HL-60/S4 (cell line): ENCODE data around the gene NAALADL2.
"Not testable (repeated sequence)": the region's sequence is repeated elsewhere in the genome, so short reads cannot be mapped to it uniquely, and the experiment has no call there.

Source experiments
- in situ Hi-C: fragments of 300-500 bp; cut with MboI; formaldehyde crosslinking; loops from 2 replicates; pipeline ENCODE4 v1.14.3; 2022; ENCODE audit warnings: low sequenced_read_pairs

NAALADL2 gene

GRCh38 chr3:175247629-175248028 lies 388.5 kb downstream of the NAALADL2 start:
- in situ Hi-C loops: no loop called here

DNA sequence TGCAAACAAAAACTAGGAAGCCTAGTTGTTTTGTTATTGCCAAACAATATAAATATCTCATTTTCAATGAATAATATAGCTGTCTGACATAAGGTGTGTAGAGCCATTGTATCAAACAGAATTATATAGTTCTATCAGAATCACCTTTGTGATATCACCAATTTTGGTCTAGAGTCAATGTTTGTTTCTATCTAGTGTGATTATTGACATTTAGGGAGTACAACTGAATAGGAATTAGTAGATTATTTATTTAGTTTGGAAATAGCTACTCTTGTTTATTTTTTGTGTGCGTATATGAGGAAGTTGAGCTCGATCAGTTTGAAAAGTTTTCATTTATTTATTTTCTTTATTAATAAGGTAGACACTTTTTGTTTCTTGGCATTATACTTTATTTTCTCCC lies 389.7 kb downstream of the NAALADL2 start:
- in situ Hi-C loops: no loop called here

- in situ Hi-C loops: no loop called here
These were observed 396.6 kb downstream of the NAALADL2 start for GRCh38 chr3:175255698-175256097.

GRCh38 chr3:175257123-175257522 lies 398.0 kb downstream of the NAALADL2 start:
- in situ Hi-C loops: no loop called here

DNA sequence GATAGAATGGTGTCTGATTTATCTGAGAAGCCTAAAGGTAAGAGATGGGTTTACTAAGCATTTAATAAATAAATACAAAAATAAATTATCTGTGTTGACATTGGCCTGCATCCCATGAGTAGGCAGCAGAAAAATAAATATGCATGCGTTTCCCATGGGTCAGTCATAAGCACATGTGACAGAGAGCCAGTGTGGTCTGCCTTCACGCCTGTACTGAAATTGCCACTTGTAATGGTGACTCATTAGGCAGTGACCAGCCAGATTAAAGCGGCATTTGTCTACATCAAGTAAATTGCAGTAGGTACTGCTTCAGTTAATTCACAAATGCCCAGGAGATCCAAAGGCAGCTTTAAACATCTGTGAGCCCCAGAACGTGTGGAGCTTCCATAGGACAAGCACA lies 399.6 kb downstream of the NAALADL2 start:
- in situ Hi-C loops: no loop called here

- in situ Hi-C loops: no loop called here
These were observed 401.1 kb downstream of the NAALADL2 start for GRCh38 chr3:175260145-175260794.

DNA sequence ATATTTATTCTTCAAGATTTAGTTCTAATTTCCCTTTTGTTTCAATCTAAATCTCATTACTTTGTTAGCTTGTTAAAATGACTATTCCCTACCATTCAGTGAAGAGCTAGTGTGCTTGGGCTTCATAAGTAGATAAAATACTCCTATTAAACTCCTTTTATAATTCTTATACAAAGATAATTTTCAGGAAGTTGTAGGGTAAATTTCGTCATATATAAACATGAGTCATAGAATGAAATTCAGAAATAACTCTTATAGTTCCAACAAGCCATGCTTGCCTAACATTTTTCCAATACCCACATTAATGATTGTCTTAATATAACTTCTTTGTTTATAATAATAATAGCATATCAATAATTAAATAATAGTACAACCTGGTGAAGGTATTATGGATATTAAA lies 407.3 kb downstream of the NAALADL2 start:
- in situ Hi-C loops: no loop called here

DNA sequence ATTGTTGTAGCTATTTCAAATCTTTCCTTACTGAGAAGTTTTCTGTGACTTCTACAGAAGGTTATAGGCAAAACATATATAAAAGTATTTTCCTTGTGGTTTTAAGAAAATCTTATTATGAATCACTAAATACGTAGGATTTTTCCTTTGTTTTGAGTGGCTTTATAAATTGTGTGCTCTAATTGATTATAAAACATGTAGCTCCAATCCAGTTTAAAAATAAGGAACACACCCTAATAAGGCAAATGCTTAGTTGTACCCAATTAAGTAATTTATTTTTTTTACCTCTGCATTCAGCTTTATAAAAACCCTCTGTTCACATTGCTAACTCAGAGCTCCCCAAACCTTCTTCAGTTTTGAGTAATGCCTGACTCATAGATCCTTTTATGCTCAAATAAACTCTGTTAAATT lies 408.0 kb downstream of the NAALADL2 start:
- in situ Hi-C loops: no loop called here

GRCh38 chr3:175267561-175267960 lies 408.4 kb downstream of the NAALADL2 start:
- in situ Hi-C loops: no loop called here

- in situ Hi-C loops: no loop called here
These were observed 410.3 kb downstream of the NAALADL2 start for GRCh38 chr3:175269394-175269793.

GRCh38 chr3:175270198-175270837 lies 411.2 kb downstream of the NAALADL2 start:
- in situ Hi-C loops: no loop called here

- in situ Hi-C loops: no loop called here
These were observed 411.7 kb downstream of the NAALADL2 start for GRCh38 chr3:175270866-175271265.

DNA sequence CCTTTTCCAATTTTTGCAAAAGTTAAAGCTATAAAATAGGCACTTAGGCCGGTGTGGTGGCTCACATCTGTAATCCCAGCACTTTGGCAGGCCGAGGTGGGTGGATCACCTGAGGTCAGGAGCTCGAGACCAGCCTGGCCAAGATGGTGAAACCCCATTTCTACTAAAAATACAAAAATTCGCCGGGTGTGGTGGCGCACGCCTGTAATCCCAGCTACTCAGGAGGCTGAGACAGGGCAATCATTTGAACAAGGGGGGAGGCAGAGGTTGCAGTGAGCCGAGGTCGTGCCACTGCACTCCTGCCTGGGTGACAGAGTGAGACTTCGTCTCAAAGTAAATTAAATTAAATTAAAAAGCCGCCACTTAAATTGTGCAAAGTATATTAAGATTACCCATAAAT lies 412.3 kb downstream of the NAALADL2 start:
- in situ Hi-C loops: not testable (repeated sequence)

DNA sequence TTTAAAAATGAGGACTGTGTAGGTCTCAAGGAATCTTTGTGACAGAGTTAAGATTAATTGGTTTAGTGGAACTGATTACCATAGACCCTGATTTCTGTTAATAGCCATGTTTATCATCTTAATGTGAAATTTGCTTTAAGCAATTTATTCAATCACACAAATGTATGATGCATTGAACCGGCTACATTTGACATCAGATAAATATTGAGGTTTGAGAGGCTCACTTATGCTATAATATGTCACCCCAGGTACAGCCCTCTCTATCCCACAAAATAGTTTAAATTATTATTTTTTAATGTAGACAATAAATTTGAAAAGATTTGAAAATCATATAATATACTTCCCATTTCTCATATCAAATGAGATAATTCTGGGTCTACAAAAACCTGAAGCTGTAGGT lies 413.3 kb downstream of the NAALADL2 start:
- in situ Hi-C loops: no loop called here

GRCh38 chr3:175273573-175273972 lies 414.4 kb downstream of the NAALADL2 start:
- in situ Hi-C loops: no loop called here

- in situ Hi-C loops: no loop called here
These were observed 414.9 kb downstream of the NAALADL2 start for GRCh38 chr3:175274056-175274455.

DNA sequence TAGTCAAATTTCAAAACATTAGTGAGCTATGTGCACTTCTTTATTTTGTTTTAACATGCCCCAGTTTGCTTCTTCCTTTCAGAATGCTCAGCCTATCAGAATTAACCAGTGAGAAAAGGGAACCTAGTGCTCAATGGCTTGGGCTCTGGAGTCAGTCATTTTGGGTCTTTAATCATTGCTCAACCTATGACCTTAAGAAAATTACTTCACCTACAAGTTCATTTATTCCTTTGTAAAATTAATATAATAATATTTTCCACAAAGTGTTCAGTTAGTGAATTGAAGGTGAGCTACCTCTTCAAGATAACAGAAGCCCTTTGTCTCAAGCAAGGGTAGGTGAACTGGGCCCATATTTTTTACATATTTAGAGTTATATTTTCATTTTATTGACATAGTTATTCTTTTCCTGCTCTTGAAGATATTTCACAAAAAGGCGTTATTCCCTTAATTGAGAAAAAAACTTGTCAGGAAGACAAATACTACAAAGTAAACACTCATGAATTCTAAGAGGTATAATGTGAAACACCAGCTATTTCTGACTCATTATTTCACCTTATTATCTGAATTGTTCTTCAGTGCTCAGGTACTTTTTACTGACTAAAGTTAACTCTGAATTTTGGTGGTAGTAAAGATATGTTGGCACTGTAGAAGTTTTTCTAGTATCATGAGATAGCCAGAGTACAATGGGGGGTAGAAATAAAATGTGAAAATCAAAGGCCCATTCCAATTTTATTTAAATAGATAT lies 415.5 kb downstream of the NAALADL2 start:
- in situ Hi-C loops: no loop called here

- in situ Hi-C loops: no loop called here
These were observed 419.5 kb downstream of the NAALADL2 start for GRCh38 chr3:175278680-175279079.

GRCh38 chr3:175279457-175279856 lies 420.3 kb downstream of the NAALADL2 start:
- in situ Hi-C loops: no loop called here

GRCh38 chr3:175279911-175280310 lies 420.8 kb downstream of the NAALADL2 start:
- in situ Hi-C loops: no loop called here

GRCh38 chr3:175287361-175287963 lies 428.3 kb downstream of the NAALADL2 start:
- in situ Hi-C loops: no loop called here

DNA sequence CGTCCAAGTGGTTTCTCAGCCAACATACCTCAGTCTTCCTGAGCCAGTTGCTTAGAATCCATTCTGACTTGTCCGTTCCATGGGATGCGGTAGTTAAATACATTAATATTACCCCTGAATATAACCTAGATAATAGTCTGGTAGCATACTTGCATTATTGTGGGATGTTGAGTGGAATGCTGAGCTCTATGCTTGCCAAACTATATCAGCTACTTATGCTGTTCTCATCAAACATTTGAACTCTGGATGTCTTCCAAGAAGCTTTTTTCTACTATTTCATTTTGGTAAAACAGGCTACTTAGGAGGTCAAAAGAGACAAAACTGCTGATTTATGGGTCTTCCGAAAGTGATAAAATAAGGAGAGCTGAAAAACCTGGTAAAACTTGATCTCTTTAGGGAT lies 429.5 kb downstream of the NAALADL2 start:
- in situ Hi-C loops: no loop called here
